NCI-H1417 (cell line): Measurements from ENCODE around the gene NKX2-3.

ENCODE experiments used
- DNase-seq, 3 experiments: peaks; one replicate each; lab custom pipeline; 2025; lab: John Stamatoyannopoulos, UW

The NKX2-3 gene

DNA sequence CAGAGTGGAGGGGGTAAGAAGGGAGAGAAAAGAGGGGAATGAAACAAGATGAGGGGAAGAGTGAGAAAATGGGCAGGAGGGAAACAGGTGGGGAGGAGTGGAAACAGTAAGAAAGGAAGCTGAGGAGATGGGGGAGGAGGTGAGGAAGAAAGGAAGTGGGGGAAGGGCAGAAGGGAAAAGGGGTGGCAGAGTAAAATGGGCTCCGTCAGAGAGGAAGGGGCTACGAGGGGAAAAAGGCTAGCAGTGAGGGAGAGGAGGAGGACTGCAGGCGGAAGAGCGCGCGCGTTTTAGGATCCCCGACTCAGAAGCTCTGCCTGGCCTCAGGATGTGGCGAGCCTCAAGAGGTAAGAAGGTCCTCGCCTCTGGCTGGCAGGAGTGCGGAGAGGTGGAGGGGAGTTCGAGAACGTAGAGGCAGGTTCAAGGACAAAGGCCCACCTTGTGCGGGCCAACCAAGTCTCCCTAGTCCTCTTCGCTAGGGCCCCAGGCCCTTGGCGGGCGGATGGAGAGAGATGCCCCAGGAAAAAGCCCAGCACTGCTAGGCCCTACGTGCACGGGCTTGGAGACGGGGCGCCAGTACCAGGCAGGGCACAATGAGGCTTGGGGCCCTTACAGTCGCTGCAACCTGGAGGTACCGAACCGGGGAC, 5.8 kb upstream of the NKX2-3 start:
- no peak for DNase-seq

DNA sequence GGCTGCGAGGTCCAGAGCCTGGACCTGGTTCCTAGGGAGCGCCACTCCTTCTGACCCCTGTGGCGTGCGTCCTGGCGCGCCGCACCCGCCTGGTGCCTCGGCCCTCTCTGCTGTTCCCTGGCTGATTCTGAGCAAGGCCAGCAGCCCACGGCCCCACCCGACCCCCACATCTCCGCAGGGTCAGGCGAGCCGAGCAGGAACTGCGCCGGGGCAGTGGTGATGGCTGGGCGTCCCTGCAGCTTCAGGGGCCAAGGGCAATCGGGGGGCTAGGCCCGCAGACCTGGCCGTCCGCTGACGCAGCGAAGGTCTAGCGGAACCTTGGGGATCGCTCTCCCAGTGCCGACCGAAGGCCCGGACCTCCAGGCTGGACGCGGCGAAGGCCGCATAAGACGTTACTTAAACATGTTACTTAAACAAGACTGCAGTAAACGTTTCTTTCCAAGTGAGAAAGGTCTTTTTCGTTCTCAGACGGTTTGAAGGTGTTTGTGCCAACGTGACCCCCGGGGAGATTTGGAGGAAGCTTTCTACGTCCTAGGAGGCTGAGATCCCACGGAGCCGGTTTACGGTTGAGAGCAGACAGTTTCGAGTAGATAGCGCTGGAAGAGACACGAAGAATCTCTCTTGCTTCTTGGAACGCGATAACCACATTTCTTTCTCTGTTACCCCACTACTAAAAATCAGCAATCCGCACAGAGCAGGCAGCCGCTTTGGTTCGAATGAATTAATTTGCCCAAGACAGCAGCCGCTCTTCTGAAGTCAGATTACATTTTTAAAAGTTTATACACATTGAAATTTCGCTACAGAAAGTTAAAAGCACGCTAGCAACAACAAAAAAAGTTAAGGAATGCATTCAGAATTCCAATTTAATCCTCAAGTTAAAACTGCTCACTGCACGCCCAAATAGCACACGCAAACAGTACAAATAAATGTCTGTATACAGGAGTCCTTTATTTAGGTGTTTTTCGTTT, 4.9 kb upstream of the NKX2-3 start:
- DNase-seq: no peak

GRCh38 chr10:99528494-99529441, 4.0 kb upstream of the NKX2-3 start:
- no peak for DNase-seq

DNA sequence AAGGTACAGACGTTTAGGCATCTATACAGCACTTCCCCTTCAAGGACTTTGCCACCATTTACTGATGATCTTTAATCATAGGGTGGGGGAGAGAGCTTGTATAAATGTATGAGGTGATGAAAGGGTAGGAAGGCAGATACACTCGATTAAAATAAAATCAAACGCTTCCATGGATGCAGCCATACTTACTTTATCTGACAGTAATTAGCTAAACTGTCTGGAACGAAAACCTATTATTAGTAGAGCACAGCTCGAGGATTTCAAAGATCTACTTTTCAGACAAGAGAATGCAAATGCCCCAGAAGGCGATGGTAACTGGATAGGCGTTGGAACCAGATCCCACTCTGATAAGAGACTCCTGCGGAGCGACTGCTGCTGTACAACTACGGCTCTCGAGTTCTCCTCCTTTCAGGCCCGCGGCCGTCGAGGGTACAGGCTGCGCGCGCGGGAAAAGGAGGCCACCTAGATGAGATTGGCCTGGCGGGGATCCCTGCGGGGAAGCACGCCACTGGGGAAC, 3.1 kb upstream of the NKX2-3 start:
- peak in 2 of 3 experiments; percentile 4 to 12 for DNase-seq

GRCh38 chr10:99530108-99531025, 2.4 kb upstream of the NKX2-3 start:
- DNase-seq: no peak

- DNase-seq: no peak
Observed at GRCh38 chr10:99531026-99531695, 1.6 kb upstream of the NKX2-3 start.

DNA sequence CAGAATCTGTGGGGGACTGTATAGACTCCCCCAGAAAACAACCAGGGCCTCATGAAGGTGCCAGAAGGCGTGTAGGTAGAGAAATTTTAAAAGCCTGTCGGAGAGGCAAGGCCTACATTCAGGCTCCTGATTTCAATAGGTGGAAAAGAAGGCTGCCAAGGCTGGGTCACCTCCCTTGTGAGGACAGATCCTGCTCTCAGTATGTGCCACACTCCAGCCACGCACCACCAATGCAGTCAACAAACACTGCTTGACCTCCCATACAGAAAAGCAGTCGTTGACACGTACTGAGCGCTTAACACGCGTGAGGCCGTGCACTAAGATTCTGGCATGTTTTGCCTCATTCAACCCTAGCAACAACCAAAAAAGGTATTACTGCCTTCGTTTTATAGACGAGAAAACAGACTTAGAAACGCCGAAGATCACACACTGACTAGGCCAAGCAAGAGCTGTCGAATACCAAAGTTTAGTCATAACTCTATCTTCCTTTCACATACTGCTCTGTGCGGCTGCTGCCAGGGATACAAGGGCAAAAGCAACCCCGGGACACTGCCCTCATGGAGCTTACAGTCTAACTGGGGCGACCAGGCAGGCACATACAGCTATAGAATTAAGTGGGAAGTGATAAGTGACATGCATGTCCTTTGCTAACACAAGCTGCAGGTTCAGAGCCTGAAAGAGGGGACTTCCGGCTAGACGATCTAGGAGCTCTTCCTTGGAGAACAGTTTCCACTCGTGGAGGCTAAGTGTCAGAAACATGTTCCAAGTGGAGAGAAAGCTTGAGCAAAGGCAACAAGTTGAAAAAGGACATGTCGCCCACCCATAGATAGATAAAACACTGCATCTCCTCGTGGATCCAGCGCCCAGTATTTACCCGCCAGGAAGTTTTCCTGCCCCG, 797 bp upstream of the NKX2-3 start:
- DNase-seq: no peak

DNA sequence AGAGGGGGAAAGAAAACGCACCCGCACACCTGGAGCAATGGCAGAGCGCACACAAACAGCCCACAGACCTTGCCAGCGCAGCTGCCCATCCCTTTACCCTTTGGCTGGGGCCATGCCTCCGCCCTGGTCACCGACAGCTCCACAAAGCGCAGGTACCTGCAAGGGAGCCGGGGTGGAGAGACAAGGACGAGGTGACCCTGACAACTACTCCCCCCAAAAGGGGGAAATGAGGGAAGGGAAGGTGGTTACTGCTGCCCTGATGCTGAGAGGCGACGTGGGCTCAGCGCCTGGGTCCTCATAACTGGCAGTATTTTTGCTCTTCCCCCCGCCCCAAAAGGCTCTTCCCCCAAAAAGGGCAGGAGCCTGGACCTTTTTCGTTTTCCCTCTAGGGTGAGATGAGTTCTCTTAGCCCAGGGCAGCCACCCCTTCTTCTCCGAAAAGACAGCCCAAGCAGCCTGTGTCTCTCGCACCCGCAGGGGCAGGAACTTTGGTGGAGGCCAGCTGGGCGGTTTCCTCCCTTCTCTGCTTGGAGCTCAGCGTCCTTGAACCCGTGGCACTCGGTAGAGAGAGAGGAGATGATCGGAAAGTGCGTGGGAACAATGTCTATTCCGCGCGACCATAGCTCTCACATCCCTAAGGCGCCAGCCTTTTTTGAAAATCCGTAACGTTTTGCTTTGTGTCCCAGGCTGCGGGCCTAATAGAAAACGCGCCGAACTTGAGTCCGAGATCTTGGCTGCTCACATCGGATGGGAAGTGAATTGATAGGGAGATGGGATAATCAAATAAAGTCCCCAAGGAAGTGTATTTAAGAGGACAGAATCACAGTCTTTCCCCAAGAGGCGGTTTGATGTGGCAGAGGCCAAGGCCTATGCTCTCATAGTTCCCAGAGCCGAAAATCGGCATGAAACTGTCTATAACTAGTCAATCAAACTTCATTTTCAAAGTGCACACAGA, 1.0 kb downstream of the NKX2-3 start:
- DNase-seq: no peak

DNA sequence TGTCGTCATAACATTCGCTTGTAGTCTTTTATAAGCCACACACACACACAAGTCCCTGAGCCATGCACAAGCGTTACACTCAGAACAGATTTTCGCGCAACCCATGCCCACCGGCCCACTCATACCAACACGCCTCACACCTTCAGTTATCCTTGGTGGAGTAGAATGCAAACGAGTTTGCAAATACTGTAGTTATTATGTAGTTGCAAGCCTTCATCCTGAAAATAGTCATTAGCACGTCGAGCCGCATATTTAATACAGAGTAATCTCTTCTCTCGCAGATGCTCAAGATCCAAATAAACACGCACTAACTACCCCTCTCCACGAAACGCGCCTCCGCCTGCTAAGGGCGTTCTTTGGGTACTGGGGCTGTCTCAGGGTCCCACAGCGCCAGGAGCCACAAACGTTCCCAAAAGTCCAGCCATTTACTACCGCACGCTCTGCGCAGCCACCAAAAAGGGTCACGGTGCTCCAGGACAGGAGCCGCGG, 1.8 kb downstream of the NKX2-3 start:
- no peak for DNase-seq

- peak in 2 of 3 experiments; percentile 4 to 11 for DNase-seq
Observed at GRCh38 chr10:99534939-99535763, 2.4 kb downstream of the NKX2-3 start.

DNA sequence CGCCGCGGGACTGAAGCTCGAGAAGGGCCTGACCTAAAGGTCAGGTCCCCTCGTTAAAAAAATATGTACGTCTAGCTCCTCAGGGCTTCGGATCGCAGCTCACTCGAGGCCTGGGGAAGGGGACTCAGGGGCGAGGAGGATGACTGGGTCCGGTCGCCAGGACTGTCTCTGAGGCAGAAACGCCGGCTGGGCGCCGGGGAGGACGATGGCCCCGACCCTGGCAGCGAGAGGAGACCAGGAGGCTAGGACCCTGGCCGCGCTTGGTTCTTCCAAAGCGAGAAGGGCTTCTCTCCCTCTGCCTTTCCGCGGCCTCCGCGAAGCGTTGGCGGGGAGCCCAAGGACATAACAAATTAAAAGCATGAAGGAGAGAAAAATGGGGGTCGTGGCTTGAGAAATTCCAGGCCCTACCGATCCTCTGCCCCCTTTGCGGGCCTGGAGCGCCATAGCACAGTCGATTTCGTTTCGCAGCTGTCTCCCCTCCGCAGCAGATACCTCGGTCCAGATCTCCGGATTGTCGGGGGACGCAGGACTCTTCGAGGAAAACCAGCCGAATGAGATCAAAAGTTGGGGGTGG, 3.1 kb downstream of the NKX2-3 start:
- DNase-seq: no peak

- DNase-seq: no peak
Observed at GRCh38 chr10:99536338-99537085, 3.8 kb downstream of the NKX2-3 start.

DNA sequence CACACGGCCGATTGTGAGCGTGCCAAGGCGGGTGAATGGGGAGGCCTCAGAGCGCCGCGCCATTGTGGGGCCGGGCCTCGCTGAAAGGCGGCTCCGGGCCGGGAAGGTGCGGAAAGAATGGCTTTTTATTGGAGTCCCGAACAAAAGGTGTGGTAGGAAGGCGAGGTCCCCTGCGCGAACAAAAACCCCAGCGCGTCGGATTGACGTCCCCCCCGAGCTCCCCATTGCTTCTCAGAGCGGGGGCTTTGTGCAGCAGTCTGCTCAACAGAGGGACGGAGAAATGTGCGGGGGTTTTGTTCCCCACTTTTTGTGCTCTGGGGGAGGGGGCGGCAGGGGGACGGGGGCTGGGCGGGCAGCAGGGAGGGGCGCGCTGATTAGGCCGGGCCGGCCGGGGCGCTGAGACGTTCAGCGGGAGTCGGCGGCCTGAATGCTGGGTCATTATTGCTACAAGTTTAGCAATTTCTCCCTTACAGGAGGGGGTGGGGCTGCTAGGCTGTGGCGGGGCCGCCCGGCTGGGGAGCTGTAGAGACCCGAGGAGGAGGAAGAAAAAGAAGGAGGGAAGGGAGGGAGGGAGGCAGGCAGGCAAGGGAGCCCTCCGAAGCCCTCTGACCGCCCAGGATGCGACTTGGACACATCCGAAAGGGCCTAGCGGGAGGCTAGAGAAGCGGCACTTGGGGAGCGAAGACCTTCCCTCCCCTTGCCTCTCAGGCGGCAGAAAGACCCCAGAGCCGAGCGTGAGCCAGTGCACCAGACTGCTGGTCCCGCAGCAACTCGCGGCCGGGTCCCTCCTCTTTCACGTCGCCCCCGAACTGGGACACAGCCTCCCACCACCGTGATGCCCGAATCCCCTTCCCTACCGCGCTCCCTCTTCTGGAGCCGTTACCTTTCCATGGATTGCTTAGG, 4.6 kb downstream of the NKX2-3 start:
- DNase-seq: no peak

- no peak for DNase-seq
Observed at GRCh38 chr10:99537989-99538917, 5.5 kb downstream of the NKX2-3 start.
